Suppressor macrophage treated with lipopolysaccharide for 1 hour (primary cell): ENCODE results near the gene SLC28A1.
A peak's percentile ranks its signal among the peaks of the same experiment; 100 is the strongest.
"Not testable (repeated sequence)": the region's sequence is repeated elsewhere in the genome, so short reads cannot be mapped to it uniquely, and the experiment has no call there.

Experiments used
- DNase-seq, 3 donors: peaks; one replicate each; pipeline ENCODE4 v3.0.0-alpha.2; 2020 to 2022

SLC28A1 gene

DNA sequence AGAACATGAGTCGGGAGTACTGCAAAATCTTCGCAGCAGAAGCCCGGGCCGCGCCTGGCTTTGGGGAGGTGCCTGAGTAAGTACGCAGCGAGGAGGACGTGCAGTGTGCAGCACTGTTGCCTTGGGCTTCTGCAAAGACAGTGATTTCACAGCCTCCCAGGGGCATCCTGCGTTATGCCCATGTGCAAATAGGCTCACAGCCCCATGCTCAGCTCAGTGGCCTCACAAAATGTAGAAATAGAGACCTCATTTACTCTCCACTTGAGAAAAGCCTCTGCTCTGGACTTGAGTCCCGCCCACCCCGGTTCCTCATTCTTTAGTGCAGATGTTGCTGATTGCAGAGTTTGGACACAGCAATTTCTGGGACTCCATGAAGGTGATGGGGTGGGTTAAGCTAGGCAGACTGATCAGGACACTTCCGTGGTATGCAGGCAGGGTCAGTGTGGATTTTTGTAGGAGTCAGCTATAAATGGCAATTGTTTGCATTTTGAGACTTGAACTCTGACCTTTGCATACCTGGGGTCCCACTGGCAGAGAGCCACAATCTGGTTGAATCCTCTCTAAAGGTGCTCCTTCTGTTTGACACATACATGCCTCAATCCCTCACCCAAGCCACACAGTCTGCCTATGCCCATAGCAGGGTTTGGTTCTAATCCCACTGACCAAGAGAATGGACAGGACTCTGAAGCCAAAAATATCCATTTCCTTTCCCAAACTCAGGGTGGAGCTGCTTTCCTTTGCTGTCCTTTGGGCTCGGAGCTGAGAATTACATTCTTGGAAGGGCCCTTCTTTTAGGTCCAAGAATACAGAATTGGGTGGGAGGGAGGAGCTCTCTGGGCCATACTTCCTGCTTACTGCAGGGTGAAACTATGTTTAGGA is 20.7 kb upstream of the SLC28A1 start:
- DNase-seq, result peak; percentile 28 to 65 (median 41)

DNA sequence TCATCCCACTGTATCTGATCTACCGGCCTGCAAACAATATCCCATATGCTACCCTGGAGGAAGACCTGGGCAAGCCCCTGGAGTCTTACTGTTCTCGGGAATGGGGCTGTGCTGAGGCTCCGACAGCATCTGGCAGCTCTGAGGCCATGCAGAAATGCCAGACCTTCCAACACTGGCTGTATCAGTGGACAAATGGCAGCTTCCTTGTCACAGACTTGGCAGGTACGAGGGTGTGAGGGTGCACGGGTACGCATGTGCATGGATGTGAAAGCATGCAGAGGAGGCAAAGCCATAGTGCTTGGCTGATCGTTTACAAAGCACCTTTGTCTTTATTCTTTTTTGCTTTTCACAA is 20.0 kb upstream of the SLC28A1 start:
- DNase-seq, result no peak

DNA sequence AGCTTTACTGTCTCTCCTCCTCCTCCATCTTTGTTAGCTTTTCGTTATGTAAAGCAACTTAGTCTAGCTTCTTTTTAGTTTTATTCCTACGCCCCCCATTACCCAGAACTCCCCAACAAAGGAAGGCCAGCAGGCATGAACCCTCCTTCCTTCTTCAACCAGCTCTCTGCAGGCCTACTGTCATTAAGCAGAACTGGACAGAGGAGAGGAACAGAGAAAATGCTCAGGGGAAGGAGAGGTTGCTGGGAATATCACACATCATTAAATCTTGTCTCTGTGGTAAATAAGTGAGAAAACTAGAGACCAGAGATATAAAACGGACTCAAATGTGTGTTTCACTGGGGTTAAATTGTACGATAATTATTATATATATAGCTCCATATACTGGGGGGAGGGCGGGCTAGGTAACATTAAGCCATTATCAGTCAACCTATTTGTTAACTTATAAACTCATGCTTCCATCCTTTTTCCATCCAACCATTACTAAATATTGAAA is 19.3 kb upstream of the SLC28A1 start:
- DNase-seq, result no peak

DNA sequence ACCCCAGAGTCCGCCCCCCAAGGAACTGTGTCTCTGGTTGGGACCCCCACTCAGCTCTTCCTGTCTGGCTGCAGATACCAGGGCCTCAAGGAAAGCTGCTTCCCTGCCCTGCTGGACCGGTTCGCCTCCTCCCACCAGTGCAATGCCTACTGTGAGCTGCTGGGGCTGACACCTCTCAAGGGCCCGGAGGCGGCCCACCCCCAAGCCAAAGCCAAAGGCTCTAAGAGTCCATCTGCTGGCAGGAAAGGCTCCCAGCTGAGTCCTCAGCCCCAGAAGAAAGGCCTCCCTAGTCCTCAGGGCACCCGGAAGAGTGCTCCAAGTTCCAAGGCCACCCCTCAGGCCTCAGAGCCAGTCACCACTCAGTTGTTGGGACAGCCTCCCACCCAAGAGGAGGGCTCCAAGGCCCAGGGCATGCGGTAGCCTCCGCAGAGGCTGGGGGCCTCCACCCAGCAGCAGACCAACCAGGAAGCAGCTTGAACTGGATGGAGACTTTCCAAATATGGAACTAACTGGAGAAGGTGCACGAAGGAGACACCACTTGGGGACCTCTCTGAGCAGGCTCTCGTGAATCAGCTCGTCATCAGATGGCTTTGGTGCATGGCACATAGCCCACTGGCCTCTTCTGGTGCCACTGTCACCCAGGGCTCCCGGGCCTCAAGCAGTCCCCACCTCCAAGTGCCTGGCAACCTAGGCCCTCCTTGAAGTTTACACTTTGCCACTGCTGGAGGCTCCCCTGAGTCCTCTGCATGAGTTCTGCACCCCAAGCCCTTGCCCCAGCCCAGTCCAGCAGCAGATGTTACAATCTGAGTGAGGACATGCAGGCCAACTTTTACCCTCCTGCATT is 16.2 kb upstream of the SLC28A1 start:
- DNase-seq, result no peak

DNA sequence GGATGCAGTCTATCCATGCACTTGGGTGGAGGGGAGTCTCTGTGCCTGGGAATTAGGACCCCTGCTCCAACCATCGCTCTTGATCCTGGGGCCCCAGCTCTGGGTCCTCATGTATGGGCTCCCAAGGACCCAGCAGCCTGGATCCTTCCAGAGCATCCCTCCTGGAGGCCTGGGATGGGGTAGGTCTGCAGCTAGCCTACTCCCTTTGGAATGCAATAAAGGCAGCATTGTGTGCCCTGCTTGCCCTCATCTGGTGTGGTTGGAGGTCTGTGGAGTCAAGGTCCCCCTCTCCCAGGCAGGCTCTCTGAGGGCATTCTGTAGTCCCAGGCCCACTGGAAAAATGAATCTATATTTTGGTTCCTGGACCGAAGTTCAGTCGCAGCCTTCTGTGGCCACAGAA is 15.0 kb upstream of the SLC28A1 start:
- DNase-seq, result no peak

DNA sequence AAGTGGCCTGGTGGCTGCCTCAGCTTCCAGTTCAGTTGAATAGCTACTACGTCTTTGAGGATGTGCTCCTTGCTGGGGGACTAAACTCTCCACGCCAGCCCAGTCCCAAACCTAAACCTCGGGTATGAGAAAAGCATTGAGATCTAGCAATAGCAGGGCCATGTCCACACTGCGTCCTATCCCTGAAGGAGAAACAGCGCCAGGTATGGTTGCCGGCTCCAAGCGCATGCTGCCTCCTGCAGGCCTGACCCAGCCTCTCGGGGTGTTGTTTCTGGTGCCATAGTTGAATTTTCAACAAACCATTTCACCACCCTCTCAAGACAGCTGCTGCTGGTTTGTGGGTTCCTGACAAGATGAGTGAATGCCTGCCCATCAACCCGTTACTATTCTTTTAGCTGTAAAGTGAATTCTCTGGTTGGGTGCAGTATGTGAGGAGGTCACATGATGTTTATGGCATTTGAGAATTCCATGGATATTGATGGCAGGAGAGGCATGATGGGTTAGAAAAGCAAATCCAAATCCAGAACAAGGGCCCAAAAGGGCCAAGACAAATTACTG is 13.0 kb upstream of the SLC28A1 start:
- no peak for DNase-seq

DNA sequence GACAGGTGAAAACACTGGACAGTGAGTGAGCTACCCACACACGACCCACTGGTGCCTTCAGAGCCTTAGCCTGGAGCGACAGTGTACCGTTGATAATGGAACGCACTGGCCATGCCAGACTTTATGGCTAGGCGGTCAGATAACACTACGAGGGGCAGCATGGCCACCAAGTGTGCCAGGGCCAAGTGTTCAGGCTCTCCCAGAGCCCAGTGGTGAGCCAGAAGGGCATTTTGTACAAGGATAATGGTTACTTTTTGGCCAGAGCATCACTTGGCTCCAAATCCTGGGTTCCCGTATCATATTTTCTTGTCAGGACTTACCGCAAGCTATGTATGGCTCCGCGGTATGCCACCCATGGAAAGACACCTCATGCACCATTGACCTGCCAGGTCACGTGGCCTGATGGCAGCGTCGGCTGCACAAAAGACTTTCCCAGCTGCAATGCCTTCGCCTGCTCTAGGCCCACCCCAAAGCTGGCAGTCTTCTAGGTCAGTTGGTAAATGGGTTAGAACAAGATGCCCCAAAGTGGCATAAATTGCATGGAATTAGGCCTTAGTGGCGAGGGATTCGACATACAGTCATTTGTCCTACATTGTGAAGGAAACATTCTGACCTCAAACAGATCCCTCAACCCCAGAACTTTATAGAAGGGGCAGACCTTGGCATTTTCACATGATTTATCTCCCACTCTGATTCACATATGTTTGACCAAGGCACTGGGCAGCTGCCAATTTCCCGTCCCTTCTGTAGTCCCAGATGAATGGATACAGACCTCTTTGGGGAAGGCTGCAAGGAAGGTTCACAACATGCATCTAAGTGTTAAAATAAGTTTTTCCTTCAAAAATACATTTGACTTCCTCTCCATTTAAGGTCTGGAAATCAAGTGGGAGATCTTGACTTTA is 12.2 kb upstream of the SLC28A1 start:
- DNase-seq, result no peak

DNA sequence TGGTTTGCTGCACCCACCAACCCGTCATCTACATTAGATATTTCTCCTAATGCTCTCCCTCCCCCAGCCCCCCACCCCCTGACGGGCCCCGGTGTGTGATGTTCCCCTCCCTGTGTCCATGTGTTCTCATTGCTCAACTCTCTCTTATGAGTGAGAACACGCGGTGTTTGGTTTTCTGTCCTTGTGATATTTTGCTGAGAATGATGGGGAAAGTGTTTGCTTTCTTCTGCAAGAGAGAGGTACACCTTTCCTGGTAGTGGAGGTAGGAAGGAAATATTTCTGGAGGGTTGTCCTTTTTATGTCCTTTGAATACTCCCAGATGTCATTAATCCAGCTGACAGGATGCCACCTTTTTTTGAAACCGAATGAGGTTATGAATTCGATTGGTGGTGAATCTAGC is 10.5 kb upstream of the SLC28A1 start:
- DNase-seq, result no peak

DNA sequence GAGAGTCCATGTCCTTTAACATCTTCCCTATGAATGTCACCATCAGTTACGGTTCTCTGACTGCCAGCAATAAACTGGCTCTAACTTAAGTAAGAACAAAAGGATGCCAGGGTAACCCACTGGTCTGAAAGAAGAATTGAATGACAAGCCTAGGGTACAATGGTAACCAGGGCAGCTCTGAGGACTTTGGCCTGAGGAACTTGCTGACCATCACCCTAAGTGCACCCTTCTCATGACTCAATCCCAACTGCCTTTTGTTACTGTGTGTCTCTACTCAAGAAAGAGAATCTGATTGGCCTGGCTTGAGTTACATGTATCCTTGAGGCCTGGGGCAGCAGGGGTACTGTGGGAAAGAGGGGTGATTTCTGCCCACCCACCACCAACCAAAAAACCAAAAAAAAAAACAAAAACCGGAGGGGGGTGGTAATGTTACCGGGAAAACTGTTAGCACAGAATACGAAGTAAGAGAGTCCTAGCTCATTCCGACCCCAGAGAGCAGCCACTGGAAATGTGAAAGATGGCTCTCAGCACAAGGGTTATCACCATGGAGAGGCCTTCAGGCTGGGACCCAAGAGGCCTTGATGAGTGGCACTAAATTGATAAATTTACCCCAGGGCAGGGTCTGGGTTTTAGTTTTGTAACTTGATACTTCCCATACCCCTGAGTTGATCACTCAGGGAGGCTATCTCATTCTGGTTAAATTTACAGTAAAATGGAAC is 9.3 kb upstream of the SLC28A1 start:
- no peak for DNase-seq

DNA sequence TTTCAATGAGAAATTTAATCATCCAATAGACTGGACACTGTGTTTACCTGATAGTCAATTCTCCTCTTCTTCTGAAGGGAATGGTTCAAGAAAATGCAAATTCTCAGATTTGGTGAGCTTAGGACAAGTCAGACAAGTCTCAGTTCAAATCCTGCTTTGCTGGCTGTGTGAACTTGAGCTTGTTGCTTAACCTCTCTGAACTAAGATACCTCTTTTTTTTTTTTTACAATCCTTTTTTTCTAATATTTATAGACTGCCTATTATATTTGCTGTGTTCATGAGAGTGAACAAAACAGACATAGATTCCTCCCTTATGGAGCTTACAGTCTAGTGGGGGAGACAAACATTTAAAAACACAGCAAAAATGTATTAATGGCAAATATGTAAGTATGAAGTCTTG is 8.2 kb upstream of the SLC28A1 start:
- DNase-seq, result no peak

DNA sequence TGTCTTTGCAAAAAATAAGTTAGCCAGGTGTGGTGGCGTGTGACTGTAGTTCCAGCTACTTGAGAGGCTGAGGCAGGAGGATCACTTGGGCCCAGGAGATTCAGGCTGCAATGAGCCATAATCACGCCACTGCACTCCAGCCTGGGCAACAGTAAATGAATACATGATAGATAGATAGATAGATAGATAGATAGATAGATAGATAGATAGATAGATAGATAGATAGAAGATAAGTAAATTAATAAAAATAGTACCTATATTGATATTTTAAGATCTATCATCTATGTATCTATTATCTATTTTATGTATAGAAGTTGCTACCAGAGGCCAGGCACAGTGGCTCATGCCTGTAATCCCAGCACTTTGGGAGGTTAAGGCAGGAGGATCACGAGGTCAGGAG is 6.8 kb upstream of the SLC28A1 start:
- not testable (repeated sequence) for DNase-seq

DNA sequence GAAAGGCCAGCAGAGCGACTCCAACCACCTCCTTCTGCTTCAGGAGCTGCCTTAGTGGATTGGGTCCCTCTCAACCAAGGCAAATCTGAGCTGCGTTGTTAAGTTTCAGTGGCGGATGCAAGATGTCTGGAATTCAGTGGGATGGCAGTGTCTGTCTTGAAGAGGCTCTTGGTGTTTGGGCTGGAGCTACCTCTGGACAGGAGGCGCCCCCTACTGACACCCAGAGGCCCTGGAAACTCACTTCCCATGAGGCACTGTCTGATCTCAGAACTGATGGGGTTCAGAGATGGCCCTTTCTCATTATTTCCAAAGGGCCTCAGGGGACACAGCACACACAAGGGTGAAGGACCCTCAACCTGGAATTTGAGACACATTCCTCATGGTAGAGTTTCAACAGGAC is 6.0 kb upstream of the SLC28A1 start:
- peak; percentile 71 to 82 (median 78) for DNase-seq

DNA sequence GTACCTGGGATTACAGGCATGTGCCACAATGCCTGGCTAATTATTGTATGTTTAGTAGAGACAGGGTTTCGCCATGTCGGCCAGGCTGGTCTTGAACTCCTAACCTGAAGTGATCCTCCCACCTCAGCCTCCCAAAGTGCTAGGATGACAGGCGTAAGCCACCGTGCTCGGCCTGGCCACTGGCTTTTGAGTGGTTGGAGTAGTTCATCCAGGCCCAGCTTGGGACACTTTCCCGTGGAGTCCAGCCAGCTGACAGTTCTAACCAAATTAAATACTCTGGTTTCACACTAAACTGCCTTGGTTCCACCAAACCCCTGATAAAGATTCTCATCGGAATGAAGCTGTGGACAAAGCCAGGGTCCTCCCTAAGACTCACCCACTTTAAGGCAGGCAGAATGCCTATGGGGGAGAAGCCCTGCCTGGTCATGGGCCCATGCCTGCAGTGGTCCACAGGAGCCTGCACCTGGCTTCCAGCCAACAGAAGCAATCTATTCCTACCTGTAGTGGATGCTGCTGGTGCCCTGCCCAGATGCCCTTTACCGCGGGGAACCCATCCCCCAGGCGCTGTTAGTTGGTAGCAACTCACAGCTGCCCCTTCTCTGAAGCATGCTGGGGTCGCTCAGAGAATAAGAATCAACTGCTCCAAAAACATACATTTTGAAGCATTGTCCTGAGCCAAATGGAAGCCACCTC is 5.2 kb upstream of the SLC28A1 start:
- no peak for DNase-seq

DNA sequence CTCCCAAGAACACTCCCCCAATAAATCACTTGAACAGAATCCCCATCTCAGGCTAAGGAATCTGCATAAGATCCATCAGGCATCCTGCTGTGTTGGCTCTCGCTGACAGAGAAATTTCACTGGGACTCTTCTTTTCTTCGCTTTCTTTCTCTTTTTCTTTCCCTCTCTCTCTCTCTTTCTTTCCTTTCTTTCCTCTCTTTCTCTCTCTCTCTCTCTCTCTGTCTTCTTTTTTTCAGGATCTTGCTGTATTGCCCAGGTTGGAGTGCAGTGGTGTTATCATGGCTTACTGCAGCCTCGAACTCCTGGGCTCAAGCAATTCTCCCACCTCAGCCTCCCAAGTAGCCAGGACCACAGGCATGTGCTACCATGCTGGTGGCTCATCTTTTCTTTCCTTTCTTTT is 4.5 kb upstream of the SLC28A1 start:
- DNase-seq, result no peak

DNA sequence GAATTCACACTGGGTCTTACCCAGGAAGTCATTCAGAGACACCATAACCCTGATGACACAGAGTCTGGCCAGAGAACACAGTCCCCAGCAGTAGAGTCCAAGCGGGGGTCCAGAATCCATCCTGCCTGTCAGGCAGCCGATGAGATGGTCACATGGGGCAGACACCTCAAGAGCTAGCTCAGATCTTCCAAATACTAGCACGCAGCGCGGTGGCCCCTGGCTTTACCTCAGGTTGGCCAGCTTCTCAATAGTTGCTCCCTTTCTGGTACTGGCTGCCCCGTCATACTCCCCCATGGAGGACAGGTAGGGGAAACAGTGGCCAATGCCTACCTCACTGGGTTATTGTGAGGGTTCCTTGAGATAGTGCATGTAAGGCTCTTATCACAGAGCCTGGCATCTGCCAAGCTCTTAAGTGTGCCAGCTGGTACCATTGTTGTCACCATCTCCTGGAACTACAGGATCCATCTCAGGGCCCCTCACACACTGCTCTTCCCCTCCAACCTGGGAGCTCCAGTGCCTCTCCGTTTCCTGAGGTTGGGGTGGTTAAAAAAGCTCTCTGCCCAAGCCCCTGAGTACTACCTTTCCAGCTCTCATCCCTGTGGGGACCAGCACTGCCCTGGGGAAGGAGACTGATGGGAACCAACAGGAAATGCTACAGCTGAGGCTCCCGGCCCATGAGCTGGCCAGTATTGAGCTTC is 3.5 kb upstream of the SLC28A1 start:
- DNase-seq, result no peak

DNA sequence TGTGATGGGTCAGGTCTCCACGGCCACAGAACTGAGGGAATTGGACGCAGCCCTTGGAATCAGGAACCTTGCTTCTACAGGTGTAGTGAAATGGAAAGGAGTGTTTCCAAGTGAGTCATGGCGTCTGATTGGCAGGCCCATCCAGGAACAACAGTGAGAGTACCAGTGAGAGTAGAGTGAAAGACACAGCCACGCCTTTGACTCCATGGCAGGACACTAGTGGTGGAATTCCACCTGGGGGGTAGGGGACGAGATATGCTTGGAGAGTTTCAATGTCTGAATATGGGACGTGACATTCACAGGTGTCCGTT is 3.0 kb upstream of the SLC28A1 start:
- DNase-seq, result no peak

DNA sequence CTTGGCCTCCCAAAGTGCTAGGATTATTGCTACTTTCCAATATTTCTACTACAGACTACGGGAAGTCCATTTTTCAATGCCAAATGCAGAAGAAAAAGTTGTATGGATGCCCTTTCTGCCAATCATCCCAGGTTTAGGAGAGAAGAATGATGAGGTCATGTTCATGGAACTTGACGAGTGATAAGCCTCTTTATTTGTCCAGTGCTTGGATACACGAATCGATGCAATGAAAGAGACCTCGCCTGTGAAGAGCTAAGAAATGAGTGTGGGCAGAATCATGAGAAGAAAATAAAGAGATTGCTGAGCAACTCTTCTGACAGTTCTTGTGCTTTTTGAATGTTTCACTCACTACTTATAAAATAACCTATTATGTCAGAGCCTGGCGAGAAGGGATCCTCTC is 996 bp upstream of the SLC28A1 start:
- DNase-seq, result no peak

DNA sequence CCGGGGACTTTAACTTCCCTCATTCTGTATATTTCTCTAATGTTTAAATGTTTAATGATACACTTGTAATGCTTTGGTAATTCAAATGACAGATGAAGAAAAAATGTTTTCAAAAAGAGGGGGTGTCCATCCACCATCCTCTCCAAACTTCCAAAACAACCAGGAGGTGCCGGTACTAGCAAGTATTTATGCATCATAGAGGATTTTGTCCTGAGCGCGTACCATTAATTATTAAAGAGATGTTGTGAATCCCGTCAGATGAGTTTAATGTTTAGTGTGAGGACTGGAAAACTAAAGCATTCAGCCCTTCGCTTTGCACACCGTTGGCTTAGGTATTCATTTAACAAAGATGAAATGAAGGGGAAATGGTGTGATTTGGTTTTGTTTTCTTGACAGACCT is 1.3 kb downstream of the SLC28A1 start:
- no peak for DNase-seq

DNA sequence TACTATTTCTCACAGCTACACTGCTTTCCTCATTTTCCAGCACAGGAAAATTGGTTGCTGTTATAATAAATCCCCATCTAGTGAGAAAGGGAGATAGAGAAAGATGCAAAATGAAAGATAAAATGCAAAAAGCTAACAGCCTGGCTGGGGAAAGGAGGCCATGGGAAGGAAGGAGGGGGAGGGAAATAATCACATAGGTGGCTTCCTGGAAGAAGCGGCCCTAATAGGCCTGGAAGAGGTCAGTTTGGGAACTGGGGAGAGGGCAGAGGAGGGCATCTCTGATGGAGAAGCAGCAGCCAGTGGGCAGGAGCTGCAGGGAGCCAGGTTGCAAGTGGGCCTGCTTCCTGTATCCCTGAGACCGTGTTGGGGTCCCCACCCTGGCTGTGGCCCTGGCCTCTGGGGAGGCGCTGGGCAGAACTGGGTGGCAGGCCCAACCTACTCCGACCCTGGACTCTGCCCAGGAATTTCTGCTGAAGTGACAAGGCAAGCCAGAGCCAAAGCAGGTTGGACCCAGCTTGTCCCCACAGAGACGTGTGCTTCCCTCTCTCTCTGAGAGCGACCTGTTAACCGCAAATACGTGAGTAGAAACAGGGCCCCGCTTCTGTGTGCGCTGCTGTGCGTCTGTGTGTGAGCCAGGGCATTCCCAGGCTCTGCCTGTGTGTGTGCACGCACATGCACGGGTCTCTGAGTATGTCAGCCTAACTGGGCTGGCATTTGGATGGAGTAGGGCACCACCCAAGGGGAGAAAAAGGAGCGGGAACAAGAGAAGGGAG is 1.9 kb downstream of the SLC28A1 start:
- DNase-seq, result no peak

DNA sequence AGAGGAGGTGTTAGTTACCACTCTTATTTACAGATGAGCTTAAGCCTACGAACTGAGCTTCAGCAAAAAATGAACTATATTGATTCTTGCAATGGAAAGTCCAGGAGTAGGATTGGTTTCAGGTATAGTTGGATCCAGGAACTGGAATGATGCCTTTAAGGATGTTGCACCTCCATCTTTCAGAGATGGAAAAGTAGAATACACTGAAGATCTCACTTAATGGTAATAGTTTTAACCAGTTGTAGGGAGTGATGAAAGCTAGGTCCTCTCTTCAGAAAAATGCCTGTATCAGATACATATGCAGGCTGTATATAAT is 2.5 kb downstream of the SLC28A1 start:
- DNase-seq, result no peak
